Kidney (tissue), 14 donors: ENCODE results near the gene TTI1. TPM values are rescaled to one million over a fixed set of nuclear protein-coding genes. Genes with fewer than 3 reads are reported as not detected.

Experiments used
- DNase-seq, 5 donors: peaks; one replicate each; pipeline ENCODE4 v3.0.0-alpha.2; 2013 to 2020
- FAIRE-seq: peaks from 2 replicates; lab custom pipeline; 2012; peaks lifted over from hg19 to GRCh38; lab: Jason Lieb, UNC
- H3K27ac ChIP-seq, 2 donors: one replicate each; pipeline ENCODE4 v1.7.0; 2013; ENCODE audit warnings: low read depth in 2 of 2, low read length in 2 of 2, inconsistent platforms in 1 of 2
- H3K27me3 ChIP-seq: one replicate; pipeline ENCODE4 v1.7.1; 2013; ENCODE audit warnings: low read length, inconsistent platforms; ENCODE audit not compliant: control insufficient read depth, insufficient read depth
- H3K36me3 ChIP-seq, 3 donors: one replicate each; pipeline versions ENCODE4 v1.7.0 to v1.7.1; 2013; ENCODE audit warnings: low read length in 3 of 3, control low read depth in 1 of 3, inconsistent platforms in 1 of 3; ENCODE audit not compliant: insufficient read depth in 3 of 3, control insufficient read depth in 2 of 3
- H3K4me1 ChIP-seq, 3 donors: one replicate each; pipeline versions ENCODE4 v1.7.0 to v1.7.1; 2013; ENCODE audit warnings: low read length in 3 of 3, inconsistent platforms in 1 of 3, low read depth in 1 of 3; ENCODE audit not compliant: control insufficient read depth in 2 of 3, insufficient read depth in 2 of 3
- H3K4me3 ChIP-seq, 3 donors: one replicate each; pipeline versions ENCODE4 v1.7.0 to v1.8.1; 2013; ENCODE audit warnings: low read length in 3 of 3, control low read depth in 1 of 3, inconsistent platforms in 1 of 3
- H3K9ac ChIP-seq, 3 donors: one replicate each; pipeline versions ENCODE4 v1.7.0 to v1.7.1; 2013; ENCODE audit warnings: low read length in 3 of 3, control low read depth in 1 of 3, inconsistent platforms in 1 of 3
- H3K9me3 ChIP-seq, 3 donors: one replicate each; pipeline versions ENCODE4 v1.7.0 to v1.7.1; 2013; ENCODE audit warnings: low read length in 3 of 3, control low read depth in 1 of 3, inconsistent platforms in 1 of 3; ENCODE audit not compliant: control insufficient read depth in 2 of 3, insufficient read depth in 1 of 3
- intact Hi-C: fragments of 100-400 bp; cut with DNase I; formaldehyde crosslinking; loops from one replicate; pipeline ENCODE4 v1.11.1; 2022
- polyA plus RNA-seq: library from polyadenylated mRNA; stranded (reverse); fragments of 350-450 nt; fragmentation: Illumina TruSeq; extraction: RNeasy Lipid Tissue Mini Kit (QIAGEN cat#74804); gene quantifications from one replicate; pipeline ENCODE4 v1.2.3, GENCODE V29; 2014; ENCODE audit warnings: low read depth, low replicate concordance; ENCODE audit not compliant: insufficient read depth
- total RNA-seq: library from RNA; stranded (reverse); fragmentation: NEBNext Ultra II Directional; extraction: Animal tissue kit (Norgen Biotek cat#: 25700); gene quantifications from one replicate; pipeline ENCODE4 v1.2.1, GENCODE V29; 2021
- TF ChIP-seq, protein P1 (sequence below): IDR thresholded peaks from 3 replicates; pipeline ENCODE4 v1.5.1; 2012; ENCODE audit warnings: mild to moderate bottlenecking, moderate library complexity, borderline replicate concordance; ENCODE audit not compliant: insufficient read depth; ENCODE audit errors: extremely low read depth
- donor health status: control.
- donor health status: control.
- donor health status: control.
- donor health status: control.
- donor health status: control.
- donor health status: DM: yes; HTN: yes; CAD: no.
- donor health status: Normal renal cell carcinoma (clear cell type).

TTI1 gene
- total and polyA plus RNA-seq, 2 donors from 2014 or later: 8.6 to 19.5 TPM

DNA sequence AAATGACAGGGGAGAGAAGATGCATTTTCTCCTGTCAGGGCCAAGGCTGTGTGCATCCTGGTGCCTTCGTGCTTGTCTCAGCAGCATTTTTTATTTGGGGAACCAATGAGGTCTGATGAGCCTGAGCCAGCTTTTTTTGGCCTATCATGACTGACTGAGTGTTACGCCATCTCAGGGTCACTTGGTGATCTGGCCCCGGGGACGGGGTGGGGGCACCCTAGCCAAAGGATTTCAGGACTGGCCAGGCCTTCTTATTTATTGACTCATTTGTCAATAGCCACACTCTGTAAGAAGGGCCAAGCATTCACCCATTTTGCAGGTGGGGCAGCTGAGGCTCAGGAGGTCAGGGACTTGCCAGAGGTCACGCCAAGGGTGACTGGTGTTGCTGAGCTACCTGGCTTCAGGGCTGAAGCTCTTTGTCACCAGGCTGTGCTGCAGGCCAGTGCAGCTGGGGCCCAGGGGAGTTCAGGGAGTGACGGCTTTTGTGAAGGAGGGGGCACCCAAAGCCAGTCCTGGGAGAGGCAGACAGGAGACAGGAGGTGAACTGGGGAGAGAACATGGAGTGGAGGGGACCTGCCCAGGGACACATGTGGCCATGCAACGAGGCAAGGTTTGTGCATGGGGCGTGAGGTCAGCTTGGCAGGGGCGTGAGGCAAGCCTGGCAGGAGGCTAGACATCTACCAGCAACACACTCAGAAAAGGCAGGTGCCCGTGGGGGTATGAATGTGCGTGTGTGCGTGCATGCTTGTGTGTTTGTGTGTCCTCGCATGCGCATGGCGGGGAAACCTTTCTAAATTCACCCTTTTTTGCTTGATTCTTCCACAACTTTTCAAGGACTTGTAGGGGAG is 99.2 kb downstream of the TTI1 start:
- intact Hi-C loops: no loop called here
- DNase-seq (no peak), FAIRE-seq (no peak)
- Histone ChIP-seq H3K9me3 (no peaks in the 10 kb centered on the region), H3K36me3 (no peaks in the 10 kb centered on the region), H3K4me1 (no peaks in the 10 kb centered on the region), H3K4me3 (no peak overlapping the region), H3K9ac (no peak overlapping the region), H3K27me3 (no peaks in the 10 kb centered on the region), H3K27ac (no peak overlapping the region)
- TF ChIP-seq, protein P1, sequence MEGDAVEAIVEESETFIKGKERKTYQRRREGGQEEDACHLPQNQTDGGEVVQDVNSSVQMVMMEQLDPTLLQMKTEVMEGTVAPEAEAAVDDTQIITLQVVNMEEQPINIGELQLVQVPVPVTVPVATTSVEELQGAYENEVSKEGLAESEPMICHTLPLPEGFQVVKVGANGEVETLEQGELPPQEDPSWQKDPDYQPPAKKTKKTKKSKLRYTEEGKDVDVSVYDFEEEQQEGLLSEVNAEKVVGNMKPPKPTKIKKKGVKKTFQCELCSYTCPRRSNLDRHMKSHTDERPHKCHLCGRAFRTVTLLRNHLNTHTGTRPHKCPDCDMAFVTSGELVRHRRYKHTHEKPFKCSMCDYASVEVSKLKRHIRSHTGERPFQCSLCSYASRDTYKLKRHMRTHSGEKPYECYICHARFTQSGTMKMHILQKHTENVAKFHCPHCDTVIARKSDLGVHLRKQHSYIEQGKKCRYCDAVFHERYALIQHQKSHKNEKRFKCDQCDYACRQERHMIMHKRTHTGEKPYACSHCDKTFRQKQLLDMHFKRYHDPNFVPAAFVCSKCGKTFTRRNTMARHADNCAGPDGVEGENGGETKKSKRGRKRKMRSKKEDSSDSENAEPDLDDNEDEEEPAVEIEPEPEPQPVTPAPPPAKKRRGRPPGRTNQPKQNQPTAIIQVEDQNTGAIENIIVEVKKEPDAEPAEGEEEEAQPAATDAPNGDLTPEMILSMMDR: no peak

Other genes starting within 250 kb of the TTI1 start
- gene VSTM2L, start 130.3 kb downstream of the TTI1 start, total RNA-seq: 4.1 TPM
- gene VSTM2L, start 130.3 kb downstream of the TTI1 start, polyA plus RNA-seq: 2.8 TPM
- 34.4 TPM for gene RPRD1B, start 290 bp upstream of the TTI1 start, total RNA-seq
- gene RPRD1B, start 290 bp upstream of the TTI1 start, polyA plus RNA-seq: 13.4 TPM
- gene TGM2, start 131.8 kb upstream of the TTI1 start, total RNA-seq: 611 TPM
- gene TGM2, start 131.8 kb upstream of the TTI1 start, polyA plus RNA-seq: 44.6 TPM
- 5.1 TPM for gene KIAA1755, start 227.3 kb upstream of the TTI1 start, total RNA-seq
- gene KIAA1755, start 227.3 kb upstream of the TTI1 start, polyA plus RNA-seq: 1.5 TPM